ENCODE results near the gene POLR2J.
"Not testable (repeated sequence)": the region's sequence is repeated elsewhere in the genome, so short reads cannot be mapped to it uniquely, and the experiment has no call there.

POLR2J gene

GRCh38 chr7:102466097-102466496 lies 12.6 kb downstream of the POLR2J start:
- DNase-seq (ENCODE audit: low read depth in 2 of 2) = no peak

GRCh38 chr7:102464577-102465280 lies 14.0 kb downstream of the POLR2J start, which contains the start of the genes ALKBH4 and LRWD1:
TSS of gene ALKBH4 (minus strand) at chr7:102464863. CDS start at chr7:102464836, 27 bp downstream.
TSS of gene LRWD1 (plus strand) at chr7:102464984. CDS start at chr7:102465081, 97 bp downstream.
- peak; percentile 89 to 90 for DNase-seq (ENCODE audit: low read depth in 2 of 2)

DNA sequence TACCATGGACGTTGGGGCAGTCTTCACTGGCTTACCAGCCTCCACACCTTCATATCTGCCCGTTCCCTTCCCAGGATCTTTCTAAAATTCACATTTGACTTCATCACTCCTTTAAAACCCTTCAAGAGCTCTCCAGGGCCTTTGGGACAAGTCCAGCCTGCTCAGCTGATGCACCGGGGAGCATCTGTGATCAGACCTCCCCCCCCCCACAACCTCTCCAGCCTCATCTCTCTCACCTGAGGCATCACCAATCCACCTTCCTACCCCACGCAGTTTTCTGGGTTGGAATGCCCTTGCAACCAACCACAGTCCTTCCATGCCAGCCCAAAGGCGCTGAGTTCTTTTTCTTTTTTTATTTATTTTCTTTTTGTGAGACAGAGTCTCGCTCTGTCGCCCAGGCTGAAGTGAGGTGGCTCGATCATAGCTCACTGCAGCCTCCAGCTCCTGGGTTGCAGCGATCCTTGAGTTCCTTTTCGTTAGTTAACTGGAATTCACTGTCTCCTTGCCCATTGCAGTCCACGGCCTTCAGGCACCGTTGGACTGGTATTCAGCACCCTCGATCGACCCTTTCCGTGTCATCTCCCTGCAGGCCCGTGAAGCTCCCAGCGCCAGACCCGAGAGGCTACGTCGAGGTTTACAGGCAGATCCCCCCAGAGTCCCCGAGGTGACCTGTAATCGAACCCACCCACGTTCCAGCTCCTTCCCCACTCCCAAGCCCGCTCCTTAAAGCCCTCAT lies 14.7 kb downstream of the POLR2J start:
- no peak for DNase-seq (ENCODE audit: low read depth in 2 of 2)

DNA sequence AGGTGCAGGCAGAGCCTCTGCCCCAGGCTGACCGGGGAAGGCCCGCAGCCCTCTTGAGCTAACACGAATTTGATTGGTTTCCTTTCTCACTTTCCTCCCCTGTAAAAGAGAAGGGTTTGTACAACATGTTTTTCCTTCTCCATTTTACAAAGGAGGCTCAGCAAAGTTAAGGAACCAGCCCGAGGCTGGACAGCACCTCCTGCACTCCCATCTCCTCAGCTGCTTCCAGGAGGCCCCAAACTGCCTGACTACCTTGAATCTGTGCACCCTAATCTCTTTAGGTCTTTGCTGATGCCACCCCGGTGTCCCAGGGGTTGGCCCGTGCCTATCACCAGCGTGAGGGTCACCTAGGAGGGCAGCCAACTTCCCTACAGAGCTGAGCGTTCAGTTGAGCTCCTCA lies 18.3 kb downstream of the POLR2J start:
- DNase-seq (ENCODE audit: low read depth in 2 of 2) = no peak

DNA sequence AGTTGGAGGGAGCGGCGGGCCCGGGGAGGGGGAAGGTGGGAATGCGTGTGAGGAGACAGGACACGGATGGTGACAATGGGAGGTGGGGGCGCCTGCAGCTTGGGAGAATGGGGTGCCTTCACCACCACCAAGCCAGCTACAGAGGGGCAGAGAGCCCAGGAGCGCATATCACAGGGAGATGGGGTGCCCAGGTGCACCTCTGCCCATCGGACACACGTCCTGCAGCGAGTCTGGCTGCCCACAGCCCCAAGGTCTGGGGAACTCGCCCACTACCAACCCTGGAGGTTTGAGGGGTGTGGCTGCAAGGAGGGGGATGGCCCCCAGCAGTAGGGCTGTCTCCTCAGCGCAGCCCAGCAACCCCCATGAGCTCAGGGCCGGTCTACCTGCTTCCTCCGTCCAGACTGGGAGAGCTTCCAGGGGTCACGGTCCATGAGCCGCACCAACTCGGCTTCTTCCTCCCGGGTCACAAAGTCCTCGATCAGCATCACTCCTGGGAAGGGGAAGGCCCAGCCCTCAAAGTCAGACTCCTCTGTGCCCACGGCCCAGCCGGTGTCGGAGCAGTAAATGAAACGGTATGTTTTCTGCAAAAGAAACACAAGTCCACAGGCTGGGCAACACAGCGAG lies 19.4 kb downstream of the POLR2J start:
- DNase-seq (ENCODE audit: low read depth in 2 of 2) = no peak

- no peak for DNase-seq (ENCODE audit: low read depth in 2 of 2)
Observed at GRCh38 chr7:102457352-102457924, 21.3 kb downstream of the POLR2J start.

DNA sequence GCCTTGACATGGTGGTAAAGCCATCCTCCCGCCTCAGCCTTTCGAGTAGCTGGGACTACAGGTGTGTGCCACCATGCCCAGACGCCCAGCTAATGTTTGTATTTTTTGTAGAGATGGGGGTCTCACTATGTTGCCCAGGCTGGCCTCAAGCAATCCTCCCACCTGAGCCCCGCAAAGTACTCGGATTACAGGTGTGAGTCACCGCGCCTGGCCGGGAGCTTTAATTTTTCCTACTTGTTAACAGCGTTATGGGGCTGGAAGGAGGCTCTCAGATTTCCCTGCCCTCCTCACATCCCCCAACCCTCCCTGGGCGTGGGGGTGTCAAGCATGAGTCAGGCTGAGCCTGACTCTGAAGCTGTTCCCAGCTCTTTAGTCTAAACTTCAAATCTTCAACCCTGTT lies 22.4 kb downstream of the POLR2J start:
- DNase-seq (ENCODE audit: low read depth in 2 of 2) = no peak

DNA sequence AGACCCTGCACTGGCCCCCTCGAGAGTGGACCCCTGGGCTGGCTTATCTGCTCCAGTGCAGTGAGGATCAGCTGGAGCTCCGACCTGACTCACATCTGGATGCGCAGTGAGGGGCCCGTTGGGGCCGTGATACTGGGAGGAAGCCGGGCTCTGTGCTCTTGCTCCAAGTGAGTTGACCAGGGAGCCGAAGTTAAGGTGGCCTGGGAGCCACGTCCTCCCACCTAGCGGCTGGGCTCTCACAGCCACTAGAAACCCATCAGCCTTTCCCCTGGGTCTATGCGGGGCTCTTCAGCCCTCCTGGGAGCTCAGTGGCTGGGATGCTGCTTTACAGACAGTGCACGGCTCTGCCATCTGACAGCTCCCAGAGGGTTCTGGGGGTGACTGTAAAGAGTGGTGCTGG lies 23.1 kb downstream of the POLR2J start:
- no peak for DNase-seq (ENCODE audit: low read depth in 2 of 2)

GRCh38 chr7:102454932-102455331 lies 23.8 kb downstream of the POLR2J start:
- not testable (repeated sequence) for DNase-seq (ENCODE audit: low read depth in 2 of 2)

DNA sequence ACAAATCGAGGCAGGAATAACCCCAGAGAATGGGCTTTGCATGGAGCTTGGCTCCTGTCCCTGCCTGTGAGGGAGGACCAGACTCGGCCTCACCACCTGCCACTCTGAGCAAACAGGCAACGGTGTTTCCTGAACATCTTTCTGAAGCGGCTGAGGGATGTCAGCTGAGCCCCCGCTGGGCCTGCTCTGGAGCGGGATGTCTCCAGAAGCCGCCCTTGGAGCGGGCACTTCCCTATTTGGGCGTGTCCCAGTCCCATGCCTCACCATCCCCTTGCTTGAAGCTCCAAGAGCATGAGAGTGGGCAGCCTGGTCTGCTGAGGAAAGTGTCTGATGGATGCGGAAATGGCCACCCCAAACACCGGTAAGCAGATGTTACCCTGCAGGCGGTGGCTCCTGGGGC lies 24.3 kb downstream of the POLR2J start:
- DNase-seq (ENCODE audit: low read depth in 2 of 2) = no peak

DNA sequence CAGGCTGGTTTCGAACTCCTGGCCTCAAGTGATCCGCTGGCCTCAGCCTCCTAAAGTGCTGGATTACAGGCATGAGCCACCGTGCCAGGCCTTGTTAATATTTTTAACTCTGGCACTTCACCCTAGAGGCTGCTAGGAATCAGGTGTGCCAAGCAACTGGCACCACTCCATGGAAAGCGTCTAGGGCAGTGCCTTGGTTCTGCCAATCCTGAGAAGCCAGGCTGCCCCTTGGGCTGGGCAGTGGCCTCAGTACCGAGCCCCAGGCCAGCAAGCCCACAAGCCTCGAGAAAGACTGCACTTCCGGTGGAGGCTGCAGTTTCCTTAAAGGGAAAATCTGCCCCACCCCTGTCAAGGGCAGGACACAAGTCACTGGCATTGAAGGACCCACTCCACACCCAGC lies 25.4 kb downstream of the POLR2J start:
- DNase-seq (ENCODE audit: low read depth in 2 of 2) = no peak

DNA sequence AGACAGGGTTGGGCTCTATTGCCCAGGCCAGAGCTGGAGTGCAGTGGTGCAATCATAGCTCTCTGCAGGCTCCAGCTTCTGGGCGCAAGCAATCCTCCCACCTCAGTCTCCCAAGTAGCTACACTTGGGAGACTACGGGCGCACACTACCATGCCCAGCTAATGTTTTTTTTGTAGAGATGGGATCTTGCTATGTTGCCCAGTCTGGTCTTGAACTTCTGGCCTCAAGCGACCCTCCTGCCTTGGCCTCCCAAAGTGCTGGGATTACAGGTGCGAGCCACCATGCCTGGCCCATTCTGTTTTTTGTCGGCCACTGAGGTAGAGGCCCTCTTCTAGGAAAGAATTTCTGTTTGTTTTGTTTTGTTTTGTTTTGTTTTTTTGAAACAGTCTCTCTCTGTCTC lies 26.3 kb downstream of the POLR2J start:
- DNase-seq (ENCODE audit: low read depth in 2 of 2) = no peak

DNA sequence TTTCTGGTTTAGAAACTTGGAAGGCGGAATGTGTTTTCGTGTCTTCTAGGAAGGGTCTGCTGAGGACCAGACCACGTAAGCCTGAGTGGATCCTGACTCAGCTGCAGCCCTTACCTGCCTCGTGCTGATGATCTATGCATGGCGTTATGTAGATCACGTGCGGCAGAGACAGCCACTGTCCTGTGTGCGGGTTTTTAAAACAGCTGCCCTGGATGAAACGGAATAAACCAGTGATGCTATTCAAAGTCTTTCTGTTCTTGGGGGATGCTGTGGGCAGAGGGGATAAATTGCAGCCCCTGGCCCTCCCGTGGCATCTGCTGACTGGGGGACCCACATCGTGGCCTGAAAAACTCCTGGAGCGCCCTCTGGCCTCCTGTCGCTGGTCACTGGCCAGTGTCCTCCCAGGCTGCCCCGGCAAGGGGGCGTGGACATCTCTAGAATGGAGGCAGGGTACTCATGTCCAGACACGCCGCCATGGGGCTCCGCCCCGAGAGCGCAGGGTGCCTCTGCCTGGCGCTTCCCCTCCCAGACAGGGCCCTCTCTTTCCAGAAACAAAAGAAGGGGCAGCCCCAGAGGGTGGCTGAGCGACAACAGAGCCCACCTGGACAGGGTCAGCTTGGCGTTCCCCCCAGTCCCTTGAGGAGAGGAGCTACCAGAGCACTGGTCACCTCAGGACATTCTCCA lies 27.2 kb downstream of the POLR2J start:
- DNase-seq (ENCODE audit: low read depth in 2 of 2) = no peak

GRCh38 chr7:102450242-102450641 lies 28.5 kb downstream of the POLR2J start:
- no peak for DNase-seq (ENCODE audit: low read depth in 2 of 2)

GRCh38 chr7:102449136-102449535 lies 29.6 kb downstream of the POLR2J start:
- no peak for DNase-seq (ENCODE audit: low read depth in 2 of 2)

GRCh38 chr7:102447311-102447710 lies 31.4 kb downstream of the POLR2J start:
- DNase-seq (ENCODE audit: low read depth in 2 of 2) = no peak

- no peak for DNase-seq (ENCODE audit: low read depth in 2 of 2)
Observed at GRCh38 chr7:102446387-102447156, 32.1 kb downstream of the POLR2J start.

DNA sequence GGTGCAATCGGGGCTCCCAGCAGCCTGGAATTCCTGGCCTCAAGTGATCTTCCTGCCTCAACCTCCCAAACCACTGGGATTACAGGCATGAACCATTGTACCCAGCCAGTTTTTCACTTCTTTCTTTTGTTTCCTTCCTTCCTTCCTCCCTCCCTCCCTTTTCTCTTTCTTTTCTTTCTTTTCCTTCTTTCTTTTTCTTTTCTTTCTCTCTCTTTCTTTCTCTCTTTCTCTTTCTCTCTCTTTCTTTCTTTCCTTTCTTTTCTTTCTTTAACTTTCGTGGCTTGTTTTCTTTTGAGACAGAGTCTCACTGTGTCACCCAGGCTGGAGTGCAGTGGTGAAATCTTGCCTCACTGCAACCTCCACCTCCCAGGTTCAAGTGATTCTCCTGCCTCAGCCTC lies 33.0 kb downstream of the POLR2J start:
- DNase-seq (ENCODE audit: low read depth in 2 of 2) = no peak

DNA sequence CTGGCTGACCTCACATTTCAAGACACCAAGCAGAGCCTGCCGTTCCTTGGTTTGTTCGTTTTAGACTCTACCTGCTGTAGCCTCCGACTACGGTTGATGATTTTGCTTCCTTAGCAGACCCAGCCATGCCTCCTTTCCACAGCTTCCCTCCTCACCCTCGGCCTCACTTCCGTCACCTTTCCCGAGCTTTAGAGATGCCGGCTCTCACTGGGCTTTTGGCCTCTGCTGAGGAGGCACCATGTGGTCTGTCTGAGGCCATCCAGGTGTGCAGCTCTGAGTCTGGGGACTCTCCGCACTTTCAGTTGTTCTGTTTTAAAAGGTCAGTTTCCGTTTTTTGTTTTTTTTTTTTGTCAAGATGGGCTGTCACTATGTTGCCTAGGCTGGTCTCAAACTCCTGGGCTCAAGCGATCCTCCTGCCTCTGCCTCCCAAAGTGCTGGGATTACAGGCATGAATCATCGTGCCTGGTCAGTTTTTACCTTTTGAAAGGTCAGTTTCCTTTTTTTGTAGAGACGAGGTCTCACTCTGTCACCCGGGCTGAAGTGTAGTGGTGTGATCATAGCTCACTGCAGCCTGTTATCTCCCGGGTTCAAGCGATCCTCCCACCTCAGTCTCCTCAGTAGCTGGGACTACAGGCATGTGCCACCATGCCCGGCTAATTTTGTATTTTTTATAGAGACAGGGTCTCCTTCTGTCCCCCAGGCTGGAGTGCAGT lies 33.6 kb downstream of the POLR2J start:
- no peak for DNase-seq (ENCODE audit: low read depth in 2 of 2)

Measured in stimulated activated CD4-positive, alpha-beta T cell treated with anti-CD3 and anti-CD28 coated beads, Interleukin-1b, Interleukin-23, amount 100 ng/mL, for 1 hour (primary cell).